ENCODE measurements around the gene B3GLCT. TPM values are rescaled to one million over a fixed set of nuclear protein-coding genes. Genes with fewer than 3 reads are reported as not detected.
A peak's percentile ranks its signal among the peaks of the same experiment; 100 is the strongest.

B3GLCT gene
- total and polyA plus RNA-seq, 2 experiments from 2014 or later = 5.7 to 10.8 TPM

GRCh38 chr13:31162151-31163008, 37.4 kb upstream of the B3GLCT start:
- peaks cover 13% of the 10 kb centered on the region for H3K4me1 ChIP-seq (ENCODE audit: insufficient read depth)
- H3K27me3 ChIP-seq = no peaks in the 10 kb centered on the region
- peak overlapping the region; percentile 79 for H3K4me2 ChIP-seq
- H2AFZ ChIP-seq = peak overlapping the region; percentile 51
- peak overlapping the region; percentile 45 for H3K4me3 ChIP-seq
- peaks cover 33% of the 10 kb centered on the region for H3K79me2 ChIP-seq
- 3% methylated on average over 34 of the region's 34 CpGs for WGBS (ENCODE audit: low lambda C conversion rate, missing lambda C conversion rate)
- DNase-seq (ENCODE audit: low spot score) = peak; percentile 97
- H3K9me3 ChIP-seq (ENCODE audit: low read depth) = no peaks in the 10 kb centered on the region
- no peak for TF ChIP-seq EZH2 (IDR thresholded peaks at IDR 0.05; ENCODE audit: borderline replicate concordance)
- TF ChIP-seq, protein P1, sequence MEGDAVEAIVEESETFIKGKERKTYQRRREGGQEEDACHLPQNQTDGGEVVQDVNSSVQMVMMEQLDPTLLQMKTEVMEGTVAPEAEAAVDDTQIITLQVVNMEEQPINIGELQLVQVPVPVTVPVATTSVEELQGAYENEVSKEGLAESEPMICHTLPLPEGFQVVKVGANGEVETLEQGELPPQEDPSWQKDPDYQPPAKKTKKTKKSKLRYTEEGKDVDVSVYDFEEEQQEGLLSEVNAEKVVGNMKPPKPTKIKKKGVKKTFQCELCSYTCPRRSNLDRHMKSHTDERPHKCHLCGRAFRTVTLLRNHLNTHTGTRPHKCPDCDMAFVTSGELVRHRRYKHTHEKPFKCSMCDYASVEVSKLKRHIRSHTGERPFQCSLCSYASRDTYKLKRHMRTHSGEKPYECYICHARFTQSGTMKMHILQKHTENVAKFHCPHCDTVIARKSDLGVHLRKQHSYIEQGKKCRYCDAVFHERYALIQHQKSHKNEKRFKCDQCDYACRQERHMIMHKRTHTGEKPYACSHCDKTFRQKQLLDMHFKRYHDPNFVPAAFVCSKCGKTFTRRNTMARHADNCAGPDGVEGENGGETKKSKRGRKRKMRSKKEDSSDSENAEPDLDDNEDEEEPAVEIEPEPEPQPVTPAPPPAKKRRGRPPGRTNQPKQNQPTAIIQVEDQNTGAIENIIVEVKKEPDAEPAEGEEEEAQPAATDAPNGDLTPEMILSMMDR (IDR thresholded peaks at IDR 0.05; ENCODE audit: poor library complexity) = no peak
- TF ChIP-seq EZH2phosphoT487 (IDR thresholded peaks at IDR 0.05; ENCODE audit: low read depth, severe bottlenecking, unreplicated experiment) = no peak
- no peaks in the 10 kb centered on the region for H3K9me2 ChIP-seq (replicated peaks; ENCODE audit: insufficient read depth)
- H3K36me3 ChIP-seq (replicated peaks; ENCODE audit: insufficient read depth, low read depth) = no peaks in the 10 kb centered on the region
- H4K20me1 ChIP-seq (ENCODE audit: insufficient read depth, poor library complexity, severe bottlenecking) = peaks cover 18% of the 10 kb centered on the region
- peak overlapping the region; percentile 88 for H3K27ac ChIP-seq

DNA sequence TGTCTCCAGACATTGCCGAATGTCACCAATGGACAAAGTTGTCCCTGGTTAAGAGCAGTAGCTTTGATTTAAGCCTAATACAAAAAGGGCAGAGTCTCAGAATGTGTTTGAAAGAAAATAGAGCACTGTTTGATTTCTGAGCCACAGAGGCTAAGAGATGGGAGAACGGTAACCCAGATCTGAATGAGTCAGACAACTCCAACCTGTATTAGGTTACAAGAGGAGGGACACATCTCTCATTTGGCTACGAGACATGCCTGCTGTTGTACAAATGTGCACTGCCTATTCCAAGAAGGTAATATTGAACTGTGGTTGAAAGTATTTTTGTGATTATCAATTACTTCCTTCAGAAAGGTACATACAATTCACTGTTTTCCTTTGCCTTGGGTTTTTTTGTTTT, 33.2 kb upstream of the B3GLCT start:
- no peaks in the 10 kb centered on the region for H3K79me2 ChIP-seq
- no peaks in the 10 kb centered on the region for H4K20me1 ChIP-seq (ENCODE audit: insufficient read depth, poor library complexity, severe bottlenecking)
- 71% methylated on average over 3 of the region's 3 CpGs for WGBS (ENCODE audit: low lambda C conversion rate, missing lambda C conversion rate)
- H2AFZ ChIP-seq = no peak overlapping the region
- H3K36me3 ChIP-seq (replicated peaks; ENCODE audit: insufficient read depth, low read depth) = no peaks in the 10 kb centered on the region
- no peaks in the 10 kb centered on the region for H3K9me3 ChIP-seq (ENCODE audit: low read depth)
- no peak overlapping the region for H3K27ac ChIP-seq
- H3K4me1 ChIP-seq (ENCODE audit: insufficient read depth) = no peaks in the 10 kb centered on the region
- no peak for DNase-seq (ENCODE audit: low spot score)
- no peaks in the 10 kb centered on the region for H3K9me2 ChIP-seq (replicated peaks; ENCODE audit: insufficient read depth)
- H3K4me2 ChIP-seq = no peak overlapping the region
- TF ChIP-seq EZH2 (IDR thresholded peaks at IDR 0.05; ENCODE audit: borderline replicate concordance) (no peak), EZH2phosphoT487 (IDR thresholded peaks at IDR 0.05; ENCODE audit: low read depth, severe bottlenecking, unreplicated experiment) (no peak)
- TF ChIP-seq, protein P1 (IDR thresholded peaks at IDR 0.05; ENCODE audit: poor library complexity) = no peak
- no peak overlapping the region for H3K4me3 ChIP-seq
- no peaks in the 10 kb centered on the region for H3K27me3 ChIP-seq

GRCh38 chr13:31167490-31167889, 32.3 kb upstream of the B3GLCT start:
- no peaks in the 10 kb centered on the region for H3K79me2 ChIP-seq
- DNase-seq (ENCODE audit: low spot score) = no peak
- no peaks in the 10 kb centered on the region for H4K20me1 ChIP-seq (ENCODE audit: insufficient read depth, poor library complexity, severe bottlenecking)
- H3K4me3 ChIP-seq = no peak overlapping the region
- H3K9me2 ChIP-seq (replicated peaks; ENCODE audit: insufficient read depth) = no peaks in the 10 kb centered on the region
- no peak overlapping the region for H2AFZ ChIP-seq
- TF ChIP-seq EZH2phosphoT487 (IDR thresholded peaks at IDR 0.05; ENCODE audit: low read depth, severe bottlenecking, unreplicated experiment) = no peak
- TF ChIP-seq EZH2 (IDR thresholded peaks at IDR 0.05; ENCODE audit: borderline replicate concordance) = no peak
- TF ChIP-seq, protein P1 (IDR thresholded peaks at IDR 0.05; ENCODE audit: poor library complexity) = no peak
- no peak overlapping the region for H3K4me2 ChIP-seq
- H3K9me3 ChIP-seq (ENCODE audit: low read depth) = no peaks in the 10 kb centered on the region
- no peak overlapping the region for H3K27ac ChIP-seq
- no peaks in the 10 kb centered on the region for H3K27me3 ChIP-seq
- H3K36me3 ChIP-seq (replicated peaks; ENCODE audit: insufficient read depth, low read depth) = no peaks in the 10 kb centered on the region
- no peaks in the 10 kb centered on the region for H3K4me1 ChIP-seq (ENCODE audit: insufficient read depth)

Measured in hepatocyte (in vitro differentiated cells).